ENCODE results near the gene C10orf71.
A peak's percentile ranks its signal among the peaks of the same experiment; 100 is the strongest.

C10orf71 gene

GRCh38 chr10:49334964-49335363, 36.0 kb downstream of the C10orf71 start:
- no peak for DNase-seq (ENCODE audit: low read depth)

GRCh38 chr10:49335364-49335972, 36.5 kb downstream of the C10orf71 start:
- DNase-seq (ENCODE audit: low read depth) = no peak

- no peak for DNase-seq (ENCODE audit: low read depth)
Measured at GRCh38 chr10:49338604-49339003, 39.6 kb downstream of the C10orf71 start.

GRCh38 chr10:49344840-49345239, 45.9 kb downstream of the C10orf71 start:
- no peak for DNase-seq (ENCODE audit: low read depth)

- no peak for DNase-seq (ENCODE audit: low read depth)
Measured at GRCh38 chr10:49347342-49347741, 48.4 kb downstream of the C10orf71 start.

GRCh38 chr10:49347827-49348226, 48.9 kb downstream of the C10orf71 start:
- no peak for DNase-seq (ENCODE audit: low read depth)

GRCh38 chr10:49348593-49348992, 49.6 kb downstream of the C10orf71 start:
- no peak for DNase-seq (ENCODE audit: low read depth)

- DNase-seq (ENCODE audit: low read depth) = no peak
Measured at GRCh38 chr10:49349390-49349789, 50.4 kb downstream of the C10orf71 start.

GRCh38 chr10:49350138-49350537, 51.2 kb downstream of the C10orf71 start:
- DNase-seq (ENCODE audit: low read depth) = no peak

GRCh38 chr10:49350846-49351532, 52.0 kb downstream of the C10orf71 start:
- DNase-seq (ENCODE audit: low read depth) = no peak

- no peak for DNase-seq (ENCODE audit: low read depth)
Measured at GRCh38 chr10:49351669-49352068, 52.7 kb downstream of the C10orf71 start.

- DNase-seq (ENCODE audit: low read depth) = no peak
Measured at GRCh38 chr10:49352323-49352722, 53.4 kb downstream of the C10orf71 start.

- no peak for DNase-seq (ENCODE audit: low read depth)
Measured at GRCh38 chr10:49353026-49353894, 54.3 kb downstream of the C10orf71 start.

- DNase-seq (ENCODE audit: low read depth) = no peak
Measured at GRCh38 chr10:49353895-49354566, 55.1 kb downstream of the C10orf71 start.

GRCh38 chr10:49354593-49354992, 55.6 kb downstream of the C10orf71 start:
- DNase-seq (ENCODE audit: low read depth) = no peak

- no peak for DNase-seq (ENCODE audit: low read depth)
Measured at GRCh38 chr10:49355221-49355620, 56.3 kb downstream of the C10orf71 start.

GRCh38 chr10:49356181-49356580, 57.2 kb downstream of the C10orf71 start:
- no peak for DNase-seq (ENCODE audit: low read depth)

- DNase-seq (ENCODE audit: low read depth) = no peak
Measured at GRCh38 chr10:49356944-49357343, 58.0 kb downstream of the C10orf71 start.

GRCh38 chr10:49357910-49358309, 58.9 kb downstream of the C10orf71 start:
- DNase-seq (ENCODE audit: low read depth) = no peak

GRCh38 chr10:49359349-49360270, 60.6 kb downstream of the C10orf71 start:
- peak; percentile 35 for DNase-seq (ENCODE audit: low read depth)
